OCI-LY3 (cell line): Measurements from ENCODE around the gene STT3B.

Experiments
- H2AFZ ChIP-seq: fragments of 200-600, 300-600 bp; shearing (Covaris generic); 2 replicates; pipeline ENCODE4 v1.6.0; 2014; ENCODE audit warnings: antibody characterized with exemption, low read depth, low read length
- H3K27ac ChIP-seq: fragments of 200-600, 300-600 bp; sonication (generic); 2 replicates; pipeline ENCODE4 v1.5.1; 2014; ENCODE audit warnings: mild to moderate bottlenecking, low read length, moderate library complexity, mixed read lengths
- H3K27me3 ChIP-seq: fragments of 200-600, 300-600 bp; sonication (generic); 2 replicates; pipeline ENCODE4 v1.6.1; 2014; ENCODE audit warnings: low read depth, low read length, mixed read lengths
- H3K36me3 ChIP-seq: fragments of 200-600, 300-600 bp; sonication (generic); replicated peaks from 2 replicates; pipeline ENCODE3; 2014; ENCODE audit warnings: low read depth, low read length, mixed read lengths
- H3K4me1 ChIP-seq: fragments of 300-600, 200-600 bp; sonication (generic); 2 replicates; pipeline ENCODE4 v1.6.1; 2014; ENCODE audit warnings: low read length, mixed read lengths
- H3K4me2 ChIP-seq: fragments of 200-600, 300-600 bp; sonication (generic); 2 replicates; pipeline ENCODE4 v1.6.1; 2014; ENCODE audit warnings: low read length, mixed read lengths
- H3K4me3 ChIP-seq: fragments of 300-600, 200-600 bp; sonication (generic); 2 replicates; pipeline ENCODE4 v1.5.1; 2014; ENCODE audit warnings: antibody characterized with exemption, mild to moderate bottlenecking, low read length, moderate library complexity
- H3K79me2 ChIP-seq: fragments of 300-600, 200-600 bp; shearing (Covaris generic); 2 replicates; pipeline ENCODE4 v1.6.1; 2014; ENCODE audit warnings: mild to moderate bottlenecking, low read length, mixed read lengths
- H3K9ac ChIP-seq: fragments of 300-600, 200-600 bp; shearing (Covaris generic); 2 replicates; pipeline ENCODE4 v1.6.0; 2014; ENCODE audit warnings: mild to moderate bottlenecking, low read length, moderate library complexity
- H3K9me3 ChIP-seq: fragments of 200-600, 300-600 bp; shearing (Covaris generic); 2 replicates; pipeline ENCODE4 v1.6.1; 2014; ENCODE audit warnings: low read length, mixed read lengths; ENCODE audit not compliant: insufficient read depth
- H4K20me1 ChIP-seq: fragments of 200-600, 300-600 bp; sonication (generic); 2 replicates; pipeline ENCODE4 v1.6.1; 2016; ENCODE audit warnings: low read length, mixed read lengths; ENCODE audit not compliant: insufficient read depth
- CTCF ChIP-seq: fragments of 200-600, 300-600 bp; sonication (generic); IDR thresholded peaks from 2 replicates; pipeline ENCODE4 v1.5.1; 2014; ENCODE audit warnings: antibody characterized with exemption, low read length, low read depth
- EZH2phosphoT487 ChIP-seq: fragments of 200-600 bp; shearing (Covaris generic); IDR thresholded peaks from 2 replicates; pipeline ENCODE4 v1.6.1; 2018; ENCODE audit warnings: antibody characterized with exemption, mixed run types, low read depth

Gene STT3B

GRCh38 chr3:31581660-31582059 is 48.9 kb downstream of the STT3B start:
- no peaks in the 10 kb centered on the region for H3K9me3 ChIP-seq
- H3K36me3 ChIP-seq = peaks cover 62% of the 10 kb centered on the region
- peaks cover 75% of the 10 kb centered on the region for H4K20me1 ChIP-seq
- no peaks in the 10 kb centered on the region for H3K27me3 ChIP-seq
- no peak for TF ChIP-seq CTCF
- no peak for TF ChIP-seq EZH2phosphoT487
- H3K9ac ChIP-seq = no peak overlapping the region
- peaks cover 8% of the 10 kb centered on the region for H3K4me1 ChIP-seq
- H3K27ac ChIP-seq = no peak overlapping the region
- no peak overlapping the region for H2AFZ ChIP-seq
- peaks cover 99% of the 10 kb centered on the region for H3K79me2 ChIP-seq
- no peak overlapping the region for H3K4me2 ChIP-seq
- no peak overlapping the region for H3K4me3 ChIP-seq

GRCh38 chr3:31589228-31589627 is 56.5 kb downstream of the STT3B start:
- Histone ChIP-seq H4K20me1 (peaks cover 61% of the 10 kb centered on the region), H3K79me2 (peaks cover 97% of the 10 kb centered on the region), H3K36me3 (peaks cover 80% of the 10 kb centered on the region), H3K4me2 (no peak overlapping the region), H3K27me3 (no peaks in the 10 kb centered on the region), H3K27ac (no peak overlapping the region), H3K4me1 (no peaks in the 10 kb centered on the region), H3K9ac (no peak overlapping the region), H2AFZ (no peak overlapping the region), H3K4me3 (no peak overlapping the region), H3K9me3 (peaks cover 15% of the 10 kb centered on the region)
- TF ChIP-seq CTCF (no peak), EZH2phosphoT487 (no peak)

GRCh38 chr3:31590650-31591049 is 57.9 kb downstream of the STT3B start:
- Histone ChIP-seq H3K9me3 (peaks cover 15% of the 10 kb centered on the region), H3K4me1 (peaks cover 7% of the 10 kb centered on the region), H3K9ac (no peak overlapping the region), H3K79me2 (peaks cover 97% of the 10 kb centered on the region), H2AFZ (no peak overlapping the region), H4K20me1 (peaks cover 63% of the 10 kb centered on the region), H3K4me2 (no peak overlapping the region), H3K4me3 (no peak overlapping the region), H3K27me3 (no peaks in the 10 kb centered on the region), H3K27ac (no peak overlapping the region), H3K36me3 (peaks cover 79% of the 10 kb centered on the region)
- TF ChIP-seq EZH2phosphoT487 = no peak
- TF ChIP-seq CTCF = no peak

- peaks cover 73% of the 10 kb centered on the region for H3K36me3 ChIP-seq
These were observed 60.0 kb downstream of the STT3B start for GRCh38 chr3:31592764-31593163.

More at GRCh38 chr3:31592764-31593163, 60.0 kb downstream of the STT3B start:
- H3K4me2 ChIP-seq = no peak overlapping the region
- peaks cover 86% of the 10 kb centered on the region for H3K79me2 ChIP-seq
- H3K27me3 ChIP-seq = no peaks in the 10 kb centered on the region
- H3K9ac ChIP-seq = no peak overlapping the region
- no peak for TF ChIP-seq CTCF
- no peak for TF ChIP-seq EZH2phosphoT487
- no peak overlapping the region for H3K27ac ChIP-seq
- no peak overlapping the region for H3K4me3 ChIP-seq
- H3K4me1 ChIP-seq = peaks cover 7% of the 10 kb centered on the region
- H3K9me3 ChIP-seq = peaks cover 15% of the 10 kb centered on the region
- H2AFZ ChIP-seq = no peak overlapping the region
- peaks cover 56% of the 10 kb centered on the region for H4K20me1 ChIP-seq
